Hematopoietic multipotent progenitor cell treated with erythropoietin and hydrocortisone succinate and interleukin-3 and kit ligand, for 4 days (in vitro differentiated cells): ENCODE data around the gene ITSN1.
A peak's percentile ranks its signal among the peaks of the same experiment; 100 is the strongest.
"Not testable (repeated sequence)": the region's sequence is repeated elsewhere in the genome, so short reads cannot be mapped to it uniquely, and the experiment has no call there.

Source experiments
- DNase-seq: peaks from one replicate; pipeline ENCODE4 v3.0.0-alpha.2; 2015

Gene ITSN1

DNA sequence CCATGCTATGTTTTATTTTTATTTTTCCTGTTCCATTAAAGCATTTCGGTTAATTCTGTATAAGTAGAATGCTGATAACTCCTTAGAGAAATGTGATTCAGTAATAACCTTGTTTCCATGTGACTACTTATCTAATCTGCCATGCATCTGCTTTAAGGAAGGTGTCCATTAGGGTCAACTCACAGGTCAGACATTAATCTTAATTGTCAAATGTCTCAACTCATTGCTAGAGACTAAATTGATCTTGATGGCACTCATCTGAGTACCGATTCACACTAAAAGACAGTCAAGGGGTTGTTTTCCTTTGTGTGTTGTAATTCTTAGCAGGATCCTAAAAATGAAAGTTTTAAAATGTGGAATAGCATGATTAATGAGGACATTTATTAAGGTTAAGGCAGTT is 41.8 kb downstream of the ITSN1 start:
- DNase-seq = no peak

- DNase-seq = peak; percentile 10
Measured at GRCh38 chr21:33684923-33685560, 42.7 kb downstream of the ITSN1 start.

GRCh38 chr21:33685613-33686197 is 43.4 kb downstream of the ITSN1 start:
- DNase-seq = no peak

GRCh38 chr21:33686386-33686785 is 44.1 kb downstream of the ITSN1 start:
- DNase-seq = no peak

DNA sequence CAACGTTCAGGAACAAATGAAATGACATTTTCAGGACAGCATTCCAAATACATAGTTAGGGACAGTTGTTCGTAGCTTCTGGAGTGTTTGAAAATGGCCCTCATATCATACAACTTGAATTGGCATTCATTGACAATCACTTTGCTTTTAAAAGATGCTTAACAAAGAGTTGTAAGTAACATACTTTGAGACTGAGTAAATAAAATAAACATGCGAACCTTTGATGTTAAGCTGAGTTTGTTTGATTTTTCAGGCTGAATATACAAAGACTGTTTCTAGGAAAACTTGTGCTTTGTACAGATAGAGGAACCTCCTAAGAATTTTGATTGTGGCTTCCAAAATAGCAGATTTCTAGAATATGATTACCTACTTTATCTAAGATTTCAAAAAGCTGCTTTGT is 45.3 kb downstream of the ITSN1 start:
- DNase-seq = no peak

- no peak for DNase-seq
Measured at GRCh38 chr21:33688353-33688752, 46.1 kb downstream of the ITSN1 start.

DNA sequence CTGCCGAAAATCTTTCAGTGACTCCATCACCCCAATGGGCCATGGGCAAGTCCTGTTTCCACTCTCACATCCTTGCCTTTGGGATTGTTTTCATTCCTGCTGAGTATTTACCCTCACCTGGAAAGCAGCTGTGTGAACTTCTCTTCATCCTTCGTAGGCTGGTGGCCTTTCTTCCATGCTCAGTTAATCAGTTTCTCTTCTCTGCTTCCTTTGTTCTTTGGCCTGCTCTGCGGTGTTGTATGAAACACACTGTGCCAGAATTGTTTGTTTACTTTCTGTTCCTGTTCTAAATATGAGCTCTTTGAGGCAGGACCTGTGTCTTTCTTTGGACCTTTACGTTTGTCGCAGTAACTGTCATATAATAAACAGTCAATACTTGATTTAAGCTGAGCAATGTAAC is 48.6 kb downstream of the ITSN1 start:
- DNase-seq = no peak

DNA sequence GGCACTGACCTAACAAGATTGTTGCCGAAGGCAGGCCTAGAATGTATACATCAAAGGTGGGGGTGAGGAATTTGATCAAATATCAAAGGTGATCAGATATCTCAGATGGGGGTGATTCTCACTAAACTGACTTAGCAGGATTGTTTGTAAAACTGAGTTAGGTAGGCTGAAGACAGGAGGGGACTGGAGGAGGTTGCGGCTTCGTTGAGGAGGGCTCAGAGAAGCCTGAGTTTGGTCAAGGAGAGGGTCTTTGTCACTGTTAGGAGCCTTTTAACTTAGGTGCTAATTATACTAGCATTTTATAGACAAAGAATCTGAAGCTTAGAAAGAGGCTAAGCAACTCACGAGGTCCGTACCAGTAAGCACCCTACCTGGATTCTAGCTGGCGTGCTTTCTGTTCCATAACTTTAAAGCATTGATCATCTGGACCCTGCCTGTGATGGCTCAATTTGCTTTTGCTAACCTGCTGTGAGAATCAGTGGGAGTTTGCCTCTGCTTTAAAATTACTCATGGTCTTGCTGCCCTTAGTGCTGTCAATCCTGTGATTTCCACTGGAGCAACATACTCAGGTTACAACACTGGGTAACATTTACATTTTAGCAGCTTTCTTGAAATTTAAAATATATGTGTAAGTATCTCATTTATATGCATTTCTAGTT is 49.8 kb downstream of the ITSN1 start:
- no peak for DNase-seq

GRCh38 chr21:33695813-33696212 is 53.5 kb downstream of the ITSN1 start:
- no peak for DNase-seq

GRCh38 chr21:33696465-33696864 is 54.2 kb downstream of the ITSN1 start:
- DNase-seq = no peak

- DNase-seq = no peak
Measured at GRCh38 chr21:33698087-33698860, 56.0 kb downstream of the ITSN1 start.

- DNase-seq = no peak
Measured at GRCh38 chr21:33699277-33699676, 57.0 kb downstream of the ITSN1 start.

- no peak for DNase-seq
Measured at GRCh38 chr21:33700491-33700890, 58.2 kb downstream of the ITSN1 start.

GRCh38 chr21:33703750-33704606 is 61.7 kb downstream of the ITSN1 start:
- no peak for DNase-seq

DNA sequence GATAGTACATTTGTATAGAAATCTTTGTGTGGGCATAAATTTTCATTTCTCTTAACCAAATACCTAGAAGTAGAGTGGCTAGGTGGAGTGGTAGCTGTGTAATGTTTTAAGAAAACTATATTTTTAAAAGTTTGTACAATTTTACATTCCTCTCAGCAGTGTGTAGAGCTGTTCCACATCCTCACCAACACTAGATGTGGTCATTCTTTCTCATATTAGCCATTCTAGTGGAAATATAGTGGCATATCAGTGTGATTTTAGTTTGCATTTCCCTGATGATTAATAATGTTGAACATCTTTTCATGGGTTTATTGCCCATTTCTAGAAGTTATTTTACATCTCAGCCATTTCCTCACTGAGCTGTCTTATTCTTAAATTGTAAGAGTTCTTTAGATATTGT is 65.5 kb downstream of the ITSN1 start:
- no peak for DNase-seq

- no peak for DNase-seq
Measured at GRCh38 chr21:33708874-33709273, 66.6 kb downstream of the ITSN1 start.

- no peak for DNase-seq
Measured at GRCh38 chr21:33712022-33712803, 69.9 kb downstream of the ITSN1 start.

- no peak for DNase-seq
Measured at GRCh38 chr21:33721081-33721480, 78.8 kb downstream of the ITSN1 start.

DNA sequence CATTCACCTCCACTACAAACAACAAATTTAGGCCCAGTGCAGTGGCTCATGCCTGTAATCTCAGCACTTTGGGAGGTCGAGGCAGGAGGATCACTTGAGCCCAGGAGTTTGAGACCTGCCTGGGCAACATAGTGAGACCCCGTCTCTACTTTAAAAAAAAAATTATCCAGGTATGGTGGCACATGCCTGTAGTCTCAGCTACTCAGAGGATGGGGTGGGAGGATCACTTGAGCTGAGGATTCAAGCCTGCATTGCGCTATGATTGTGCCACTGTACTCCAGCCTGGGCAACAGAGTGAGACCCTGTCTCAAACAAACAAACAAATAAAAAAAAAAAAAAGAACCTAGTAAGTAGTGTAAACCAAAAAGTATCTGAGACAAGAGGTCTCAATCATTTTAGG is 86.8 kb downstream of the ITSN1 start:
- not testable (repeated sequence) for DNase-seq

DNA sequence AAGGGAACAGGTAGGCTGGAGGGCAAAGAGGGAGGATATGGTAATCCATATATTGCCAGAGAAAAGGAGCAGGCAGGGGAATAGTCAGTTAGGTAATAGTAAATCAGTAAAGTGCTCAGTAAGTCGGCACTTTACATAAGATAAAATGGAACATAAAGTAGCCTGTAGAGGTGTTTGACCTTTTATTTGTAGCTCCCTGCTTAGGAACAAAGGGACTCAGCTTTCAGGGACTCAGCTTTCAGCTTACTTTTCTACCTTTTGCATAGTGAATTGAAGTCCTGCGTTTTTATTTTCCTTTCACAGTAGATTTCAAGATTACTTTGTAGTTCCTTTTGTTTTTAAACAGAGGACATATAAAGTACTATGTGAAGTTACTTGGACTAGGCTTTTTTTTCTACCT is 87.3 kb downstream of the ITSN1 start:
- no peak for DNase-seq

- no peak for DNase-seq
Measured at GRCh38 chr21:33731447-33731846, 89.1 kb downstream of the ITSN1 start.

- DNase-seq = no peak
Measured at GRCh38 chr21:33732038-33732437, 89.7 kb downstream of the ITSN1 start.
